Stimulated activated CD4-positive, alpha-beta T cell treated with anti-CD3 and anti-CD28 coated beads, Interleukin-15, amount 100 ng/mL, for 48 hours (primary cell): ENCODE data around the gene OLFML3.

ENCODE experiments used
- DNase-seq, 2 donors: peaks; one replicate each; pipeline ENCODE4 v3.0.0-alpha.2; 2020; ENCODE audit warnings: low read depth in 2 of 2

OLFML3 gene

GRCh38 chr1:114025609-114026401 is 46.5 kb downstream of the OLFML3 start:
- DNase-seq, result no peak

- no peak for DNase-seq
Observed at GRCh38 chr1:114026797-114027196, 47.5 kb downstream of the OLFML3 start.
